ENCODE measurements around the gene PTRHD1.

PTRHD1 gene

DNA sequence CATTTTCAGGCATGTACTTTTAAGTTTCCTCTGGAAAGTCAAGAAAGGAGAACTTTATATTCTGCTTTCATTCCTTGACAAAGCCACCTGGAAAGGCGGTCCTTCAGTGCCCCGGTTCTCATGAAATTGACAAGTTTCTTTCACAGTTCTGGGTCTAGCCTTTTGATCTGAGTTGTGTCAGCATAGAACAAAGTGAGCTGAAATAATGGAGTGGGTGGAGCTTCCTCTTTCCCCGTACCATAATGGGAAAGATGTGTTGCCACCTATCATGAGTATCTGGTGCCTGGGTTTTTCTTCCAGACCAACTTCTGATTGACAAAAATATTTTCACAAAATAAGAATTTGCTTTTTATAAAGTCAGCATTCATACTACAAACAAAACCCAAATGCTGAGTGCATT is 49.3 kb downstream of the PTRHD1 start:
- DNase-seq (ENCODE audit: low spot score in 2 of 2) (no peak), ATAC-seq (ENCODE audit: low read depth) (no peak)
- Mint-ChIP-seq H3K27ac (no peak overlapping the region), H3K4me3 (no peak overlapping the region), H3K9me3 (no peaks in the 10 kb centered on the region), H3K36me3 (peaks cover 23% of the 10 kb centered on the region), H3K27me3 (no peaks in the 10 kb centered on the region), H3K4me1 (no peaks in the 10 kb centered on the region)

DNA sequence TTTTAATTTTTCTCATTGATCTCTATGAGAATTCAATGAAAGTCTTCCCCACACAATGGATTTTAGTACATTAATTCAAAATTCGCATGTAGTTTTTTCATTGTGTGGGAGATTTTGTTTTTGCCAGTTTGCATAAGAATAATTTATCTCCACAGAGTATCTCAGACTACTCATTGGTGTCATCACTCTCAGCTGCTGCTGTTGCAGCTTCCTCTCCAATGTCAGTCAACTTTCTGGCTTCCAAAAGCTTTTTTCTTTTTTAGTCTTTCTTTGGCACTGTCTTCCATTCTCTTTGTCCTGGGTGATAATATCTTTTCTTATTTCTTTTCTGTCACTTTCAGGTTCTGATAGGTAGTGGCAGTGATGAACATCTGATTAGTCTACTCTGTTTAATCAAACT is 50.5 kb downstream of the PTRHD1 start:
- ATAC-seq (ENCODE audit: low read depth) (no peak), DNase-seq (ENCODE audit: low spot score in 2 of 2) (no peak)
- Mint-ChIP-seq H3K27me3 (no peaks in the 10 kb centered on the region), H3K4me1 (no peaks in the 10 kb centered on the region), H3K36me3 (peaks cover 23% of the 10 kb centered on the region), H3K27ac (no peak overlapping the region), H3K4me3 (no peak overlapping the region), H3K9me3 (no peaks in the 10 kb centered on the region)

DNA sequence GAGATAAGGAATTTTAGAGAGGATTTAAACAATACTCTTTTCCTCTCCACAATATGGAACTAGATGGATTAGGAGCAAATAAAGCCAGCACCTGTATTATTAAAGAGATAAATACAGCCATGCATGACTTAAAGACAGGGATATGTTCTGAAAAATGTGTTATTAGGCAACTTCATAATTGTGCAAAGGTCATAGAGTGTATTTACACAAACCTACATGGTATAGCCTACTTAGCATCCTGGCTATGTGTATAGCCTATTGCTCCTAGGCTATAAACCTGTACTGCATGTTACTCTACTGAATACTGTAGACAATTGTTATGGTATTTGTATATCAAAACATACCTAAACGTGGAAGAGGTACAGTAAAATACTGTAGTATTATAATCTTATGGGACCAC is 53.0 kb downstream of the PTRHD1 start:
- peaks cover 20% of the 10 kb centered on the region for H3K36me3 Mint-ChIP-seq
- H3K27ac Mint-ChIP-seq: no peak overlapping the region
- DNase-seq (ENCODE audit: low spot score in 2 of 2) (no peak), ATAC-seq (ENCODE audit: low read depth) (no peak)
- no peaks in the 10 kb centered on the region for H3K4me1 Mint-ChIP-seq
- no peaks in the 10 kb centered on the region for H3K27me3 Mint-ChIP-seq
- no peaks in the 10 kb centered on the region for H3K9me3 Mint-ChIP-seq
- H3K4me3 Mint-ChIP-seq: no peak overlapping the region

Data from memory B cell (primary cell).